Measurements from ENCODE around the gene KCND1. TPM values are rescaled to one million over a fixed set of nuclear protein-coding genes. Genes with fewer than 3 reads are reported as not detected.
"Not testable (repeated sequence)": the region's sequence is repeated elsewhere in the genome, so short reads cannot be mapped to it uniquely, and the experiment has no call there.

Gene KCND1
- total RNA-seq, 2 donors from 2014 or later, result 1.3 to 1.5 TPM

DNA sequence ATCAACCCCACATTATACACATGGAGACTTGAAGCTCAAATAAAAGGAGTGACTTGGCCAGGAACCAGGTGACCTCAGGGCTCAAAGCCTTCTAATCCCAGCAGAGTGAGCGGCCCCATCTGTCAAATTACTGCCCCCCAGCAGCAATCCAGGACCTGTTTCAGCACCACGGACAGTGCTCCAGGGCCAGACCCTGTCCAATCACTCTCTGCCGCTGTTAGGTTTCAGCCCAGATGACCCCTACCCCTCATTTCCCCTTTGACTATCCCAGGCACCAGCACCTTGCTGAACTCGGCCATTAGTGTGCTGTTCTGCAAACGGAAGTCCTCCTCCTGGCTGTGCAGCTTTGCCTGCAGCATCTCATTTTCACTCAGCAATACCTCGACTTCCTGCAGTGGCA is 25.3 kb upstream of the KCND1 start:
- DNase-seq (ENCODE audit: low spot score), result no peak
- no peaks in the 10 kb centered on the region for H3K36me3 ChIP-seq

DNA sequence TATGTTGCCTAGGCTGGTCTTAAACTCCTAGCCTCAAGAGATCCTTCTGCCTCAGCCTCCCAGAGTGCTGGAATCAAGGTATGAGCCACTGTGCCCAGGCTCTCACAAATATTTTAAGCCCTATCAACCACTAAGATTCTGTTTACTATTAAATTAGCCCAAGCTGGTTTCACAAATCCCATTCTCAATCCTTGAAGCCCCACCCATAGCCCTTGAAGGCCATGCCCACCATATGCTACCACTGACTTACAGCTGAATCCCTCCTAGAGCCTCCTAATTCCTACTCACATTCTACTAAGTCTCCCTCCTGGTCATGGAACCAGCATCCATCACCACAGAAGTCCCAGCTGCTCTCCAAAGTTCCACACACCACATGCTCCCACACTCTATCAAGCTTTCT is 20.7 kb upstream of the KCND1 start:
- DNase-seq (ENCODE audit: low spot score), result no peak
- Histone ChIP-seq H3K27ac (no peak overlapping the region), H3K27me3 (no peaks in the 10 kb centered on the region), H3K36me3 (peaks cover 6% of the 10 kb centered on the region), H3K4me1 (no peaks in the 10 kb centered on the region), H3K9me3 (no peaks in the 10 kb centered on the region), H3K4me3 (no peak overlapping the region)
- TF ChIP-seq, protein P1, sequence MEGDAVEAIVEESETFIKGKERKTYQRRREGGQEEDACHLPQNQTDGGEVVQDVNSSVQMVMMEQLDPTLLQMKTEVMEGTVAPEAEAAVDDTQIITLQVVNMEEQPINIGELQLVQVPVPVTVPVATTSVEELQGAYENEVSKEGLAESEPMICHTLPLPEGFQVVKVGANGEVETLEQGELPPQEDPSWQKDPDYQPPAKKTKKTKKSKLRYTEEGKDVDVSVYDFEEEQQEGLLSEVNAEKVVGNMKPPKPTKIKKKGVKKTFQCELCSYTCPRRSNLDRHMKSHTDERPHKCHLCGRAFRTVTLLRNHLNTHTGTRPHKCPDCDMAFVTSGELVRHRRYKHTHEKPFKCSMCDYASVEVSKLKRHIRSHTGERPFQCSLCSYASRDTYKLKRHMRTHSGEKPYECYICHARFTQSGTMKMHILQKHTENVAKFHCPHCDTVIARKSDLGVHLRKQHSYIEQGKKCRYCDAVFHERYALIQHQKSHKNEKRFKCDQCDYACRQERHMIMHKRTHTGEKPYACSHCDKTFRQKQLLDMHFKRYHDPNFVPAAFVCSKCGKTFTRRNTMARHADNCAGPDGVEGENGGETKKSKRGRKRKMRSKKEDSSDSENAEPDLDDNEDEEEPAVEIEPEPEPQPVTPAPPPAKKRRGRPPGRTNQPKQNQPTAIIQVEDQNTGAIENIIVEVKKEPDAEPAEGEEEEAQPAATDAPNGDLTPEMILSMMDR (IDR thresholded peaks at IDR 0.05), result no peak

More for the DNA sequence above, 25.3 kb upstream of the KCND1 start:
- TF ChIP-seq, protein P1 (IDR thresholded peaks at IDR 0.05), result no peak
- peaks cover 0 to 7% of the 10 kb centered on the region in 2 donors for H3K4me1 ChIP-seq
- no peaks in the 10 kb centered on the region for H3K9me3 ChIP-seq
- no peaks in the 10 kb centered on the region for H3K27me3 ChIP-seq
- no peak overlapping the region for H3K27ac ChIP-seq
- H3K4me3 ChIP-seq, result no peak overlapping the region

- Histone ChIP-seq H3K4me3 (no peak overlapping the region), H3K27me3 (no peaks in the 10 kb centered on the region), H3K9me3 (no peaks in the 10 kb centered on the region), H3K4me1 (no peaks in the 10 kb centered on the region), H3K36me3 (peaks cover 6% of the 10 kb centered on the region), H3K27ac (no peak overlapping the region)
- no peak for DNase-seq (ENCODE audit: low spot score)
- TF ChIP-seq, protein P1 (IDR thresholded peaks at IDR 0.05), result no peak
Observed at GRCh38 chrX:48989483-48989882, 17.8 kb upstream of the KCND1 start.

DNA sequence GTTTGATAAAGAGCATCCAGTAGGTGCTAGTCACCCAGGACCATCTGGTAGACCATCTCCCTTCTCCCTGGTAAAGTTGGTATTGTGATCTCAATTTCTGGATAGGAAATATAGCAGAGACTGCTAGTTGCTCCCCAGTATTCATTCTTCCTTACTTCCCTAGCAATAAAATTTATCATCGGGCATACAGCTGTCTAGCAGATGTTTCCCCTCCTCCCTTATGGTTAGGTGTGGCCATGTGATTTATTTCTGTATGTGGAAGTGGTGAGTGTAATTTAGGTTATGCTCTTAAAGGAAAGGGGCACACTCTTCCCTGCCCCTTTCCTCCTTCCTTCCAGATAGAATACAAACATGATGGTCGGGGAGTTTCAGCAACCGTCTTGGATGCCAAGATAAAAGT is 12.3 kb upstream of the KCND1 start:
- peaks cover 11% of the 10 kb centered on the region for H3K36me3 ChIP-seq
- no peaks in the 10 kb centered on the region for H3K27me3 ChIP-seq
- no peak for DNase-seq (ENCODE audit: low spot score)
- H3K9me3 ChIP-seq, result no peaks in the 10 kb centered on the region
- TF ChIP-seq, protein P1 (IDR thresholded peaks at IDR 0.05), result no peak
- no peaks in the 10 kb centered on the region for H3K4me1 ChIP-seq
- H3K4me3 ChIP-seq, result no peak overlapping the region
- no peak overlapping the region for H3K27ac ChIP-seq

DNA sequence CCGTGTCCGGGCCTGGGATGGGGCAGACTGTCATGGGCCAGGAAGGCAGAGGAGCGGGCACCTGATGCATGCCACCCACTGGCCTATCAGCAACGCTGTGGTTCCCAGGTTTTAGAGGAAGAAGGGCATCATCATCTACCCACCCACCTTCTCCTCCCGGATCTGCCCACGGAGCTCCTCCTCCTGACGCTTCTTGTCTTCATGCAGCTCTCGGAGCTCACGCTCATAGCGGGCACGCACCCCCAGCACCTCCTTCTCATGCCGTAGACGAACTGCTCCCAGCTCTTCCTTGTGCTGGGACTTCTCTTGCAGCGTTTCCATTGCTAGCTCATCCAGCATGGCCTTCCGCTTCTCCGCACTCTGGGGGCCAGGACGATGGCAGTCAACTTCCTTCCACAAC is 11.4 kb upstream of the KCND1 start:
- Histone ChIP-seq H3K9me3 (no peaks in the 10 kb centered on the region), H3K4me1 (no peaks in the 10 kb centered on the region), H3K27ac (no peak overlapping the region), H3K27me3 (no peaks in the 10 kb centered on the region), H3K36me3 (peaks cover 6% of the 10 kb centered on the region), H3K4me3 (no peak overlapping the region)
- DNase-seq (ENCODE audit: low spot score), result no peak
- TF ChIP-seq, protein P1 (IDR thresholded peaks at IDR 0.05), result no peak

GRCh38 chrX:48981178-48981577 is 9.5 kb upstream of the KCND1 start:
- DNase-seq (ENCODE audit: low spot score), result no peak
- no peaks in the 10 kb centered on the region for H3K27me3 ChIP-seq
- no peaks in the 10 kb centered on the region for H3K4me1 ChIP-seq
- H3K4me3 ChIP-seq, result no peak overlapping the region
- no peaks in the 10 kb centered on the region for H3K9me3 ChIP-seq
- no peak overlapping the region for H3K27ac ChIP-seq
- H3K36me3 ChIP-seq, result peaks cover 6% of the 10 kb centered on the region
- TF ChIP-seq, protein P1 (IDR thresholded peaks at IDR 0.05), result no peak

DNA sequence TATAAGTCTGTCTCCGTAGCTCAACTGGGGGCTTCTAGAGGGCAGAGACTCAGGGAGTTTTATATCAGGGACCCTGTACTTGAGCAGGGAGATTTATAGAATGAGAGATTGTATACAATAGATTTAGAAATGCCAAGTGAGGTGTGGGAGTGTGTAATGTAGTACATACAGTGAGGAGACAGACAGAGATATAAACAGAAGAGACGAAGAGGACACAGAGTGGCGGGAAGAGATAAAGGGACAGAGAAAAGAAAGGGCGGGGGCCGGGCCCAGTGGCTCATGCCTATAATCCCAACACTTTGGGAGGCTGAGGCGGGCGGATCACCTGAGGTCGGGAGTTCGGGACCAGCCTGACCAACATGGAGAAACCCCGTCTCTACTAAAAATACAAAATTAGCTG is 8.7 kb upstream of the KCND1 start:
- not testable (repeated sequence) for H3K27ac ChIP-seq; H3K27me3 ChIP-seq; H3K9me3 ChIP-seq; H3K36me3 ChIP-seq; H3K4me3 ChIP-seq; DNase-seq (ENCODE audit: low spot score); H3K4me1 ChIP-seq

Data from right atrium auricular region (tissue), 2 donors.